Measurements from ENCODE around the gene MAST1.
"Not testable (repeated sequence)": the region's sequence is repeated elsewhere in the genome, so short reads cannot be mapped to it uniquely, and the experiment has no call there.

Gene MAST1

GRCh38 chr19:12842511-12842910 lies 4.2 kb downstream of the MAST1 start:
- H3K36me3 ChIP-seq: no peaks in the 10 kb centered on the region
- peaks cover 4 to 40% (median 29%) of the 10 kb centered on the region in 10 experiments; a peak in 17 of 20 replicates for H3K4me1 ChIP-seq
- H3K27me3 ChIP-seq: peaks cover 62 to 96% (median 78%) of the 10 kb centered on the region in 11 experiments
- H3K9me3 ChIP-seq (replicated peaks in 1 of 11): peaks cover 0 to 5% (median 0%) of the 10 kb centered on the region in 11 experiments; a peak in 3 of 22 replicates
- H3K4me3 ChIP-seq: no peak overlapping the region
- H3K4me2 ChIP-seq: no peak overlapping the region
- no peak overlapping the region for H3K9ac ChIP-seq
- peaks cover 0 to 35% (median 0%) of the 10 kb centered on the region in 11 experiments; a peak in 7 of 22 replicates for H4K20me1 ChIP-seq
- no peak overlapping the region for H3K27ac ChIP-seq
- no peak for TF ChIP-seq Cebpa-rat (IDR thresholded peaks at IDR 0.05)

DNA sequence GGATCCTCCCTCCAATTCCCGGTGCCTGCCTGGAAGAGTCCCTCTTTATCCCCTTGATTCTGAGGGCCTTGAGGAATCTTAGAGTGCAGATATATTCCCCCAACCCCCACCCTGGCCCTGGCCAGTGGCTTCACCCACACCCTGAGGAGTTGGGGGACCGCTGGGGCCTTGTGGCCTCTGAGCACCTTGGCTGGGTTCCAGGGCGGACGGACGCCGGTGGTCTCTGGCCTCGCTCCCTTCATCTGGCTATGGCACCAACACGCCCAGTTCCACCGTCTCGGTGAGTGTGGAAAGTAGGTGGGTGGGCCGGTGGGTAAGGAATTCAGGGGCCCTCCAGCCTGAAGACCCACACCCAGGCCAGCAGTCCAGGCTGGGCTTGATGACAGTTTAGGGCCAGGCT lies 5.0 kb downstream of the MAST1 start:
- TF ChIP-seq Cebpa-rat (IDR thresholded peaks at IDR 0.05): no peak
- Histone ChIP-seq H4K20me1 (peaks cover 0 to 32% (median 0%) of the 10 kb centered on the region in 11 experiments; a peak in 6 of 22 replicates), H3K9me3 (replicated peaks in 1 of 11) (peaks cover 0 to 5% (median 0%) of the 10 kb centered on the region in 11 experiments; a peak in 3 of 22 replicates), H3K9ac (no peak overlapping the region), H3K27me3 (peaks cover 54 to 88% (median 70%) of the 10 kb centered on the region in 11 experiments), H3K36me3 (no peaks in the 10 kb centered on the region), H3K4me3 (no peak overlapping the region), H3K27ac (no peak overlapping the region), H3K4me1 (peaks cover 4 to 35% (median 24%) of the 10 kb centered on the region in 10 experiments; a peak in 17 of 20 replicates), H3K4me2 (no peak overlapping the region)

- Histone ChIP-seq H3K9me3 (replicated peaks in 1 of 11) (peaks cover 0 to 5% (median 0%) of the 10 kb centered on the region in 11 experiments; a peak in 3 of 22 replicates), H3K4me2 (no peak overlapping the region), H3K9ac (no peak overlapping the region; a peak in 1 of 22 replicates), H3K27ac (no peak overlapping the region), H4K20me1 (peaks cover 0 to 24% (median 0%) of the 10 kb centered on the region in 11 experiments; a peak in 5 of 22 replicates), H3K36me3 (no peaks in the 10 kb centered on the region), H3K27me3 (peaks cover 45 to 80% (median 62%) of the 10 kb centered on the region in 11 experiments), H3K4me3 (no peak overlapping the region), H3K4me1 (peaks cover 4 to 26% (median 17%) of the 10 kb centered on the region in 10 experiments; a peak in 16 of 20 replicates)
- no peak for TF ChIP-seq Cebpa-rat (IDR thresholded peaks at IDR 0.05)
These were observed 5.9 kb downstream of the MAST1 start for GRCh38 chr19:12843999-12844732.

DNA sequence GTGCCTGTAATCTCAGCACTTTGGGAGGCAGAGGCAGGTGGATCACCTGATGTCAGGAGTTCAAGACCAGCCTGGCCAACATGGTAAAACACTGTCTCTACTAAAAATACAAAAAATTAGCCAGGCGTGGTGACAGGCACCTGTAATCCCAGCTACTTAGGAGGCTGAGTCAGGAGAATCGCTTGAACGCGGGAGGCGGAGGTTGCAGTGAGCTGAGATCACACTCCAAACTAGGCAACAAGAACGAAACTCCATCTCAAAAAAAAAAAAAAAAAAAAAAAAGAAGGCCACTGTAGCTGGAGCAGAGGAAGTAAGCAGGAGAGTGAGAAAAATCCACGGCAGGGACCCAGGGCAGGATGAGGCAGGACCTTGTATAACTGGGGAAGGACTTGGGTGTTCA lies 8.3 kb downstream of the MAST1 start:
- peaks cover under 1 to 13% (median 7%) of the 10 kb centered on the region in 10 experiments; a peak in 13 of 20 replicates for H3K4me1 ChIP-seq
- not testable (repeated sequence) for H4K20me1 ChIP-seq; H3K4me3 ChIP-seq; H3K36me3 ChIP-seq; H3K9me3 ChIP-seq (replicated peaks in 1 of 11); H3K9ac ChIP-seq; H3K27ac ChIP-seq
- peak overlapping the region in 2 of 11 experiments; percentile 68 to 87; a peak in 3 of 22 replicates for H3K4me2 ChIP-seq
- peaks cover 21 to 55% (median 37%) of the 10 kb centered on the region in 11 experiments for H3K27me3 ChIP-seq

DNA sequence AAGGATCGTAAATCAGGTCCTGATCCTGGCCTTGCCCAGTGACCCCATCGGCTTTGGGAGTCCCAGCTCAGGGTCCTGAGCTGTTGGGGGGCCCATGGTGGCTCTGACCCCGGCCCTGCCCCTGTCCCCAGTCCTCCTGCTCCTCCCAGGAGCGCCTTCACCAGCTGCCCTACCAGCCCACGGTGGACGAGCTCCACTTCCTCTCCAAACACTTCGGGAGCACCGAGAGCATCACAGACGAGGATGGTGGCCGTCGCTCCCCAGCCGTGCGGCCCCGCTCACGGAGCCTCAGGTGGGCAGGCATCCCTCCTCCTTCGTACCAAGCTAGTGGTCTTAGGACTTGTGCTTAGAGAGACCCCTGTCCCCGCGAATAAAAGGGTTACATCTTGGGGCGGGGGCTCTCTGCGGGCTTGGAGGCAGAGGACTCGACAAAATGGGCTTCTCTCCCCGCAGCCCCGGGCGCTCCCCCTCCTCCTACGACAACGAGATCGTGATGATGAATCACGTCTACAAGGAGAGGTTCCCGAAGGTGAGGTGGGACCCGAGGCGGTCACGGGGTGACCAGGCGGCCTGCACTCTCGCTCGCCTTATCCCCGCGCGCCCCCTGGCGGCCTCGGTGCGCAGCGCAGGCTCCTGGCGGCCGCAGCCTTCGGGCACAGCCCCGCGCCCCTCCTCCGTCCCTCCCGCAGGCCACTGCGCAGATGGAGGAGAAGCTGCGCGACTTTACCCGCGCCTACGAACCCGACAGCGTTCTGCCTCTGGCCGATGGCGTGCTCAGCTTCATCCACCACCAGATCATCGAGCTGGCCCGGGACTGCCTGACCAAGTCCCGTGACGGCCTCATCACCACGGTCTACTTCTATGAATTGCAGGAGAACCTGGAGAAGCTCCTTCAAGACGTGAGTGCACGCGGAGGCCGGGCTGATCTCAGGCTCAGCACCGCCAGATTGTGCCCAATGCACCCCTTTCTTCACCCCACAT lies 9.1 kb downstream of the MAST1 start:
- Histone ChIP-seq H4K20me1 (peaks cover 0 to 7% (median 0%) of the 10 kb centered on the region in 11 experiments; a peak in 1 of 22 replicates), H3K36me3 (no peaks in the 10 kb centered on the region), H3K27me3 (peaks cover 18 to 47% (median 30%) of the 10 kb centered on the region in 11 experiments; a peak in 21 of 22 replicates), H3K27ac (no peak overlapping the region), H3K9ac (peak overlapping the region in 8 of 11 experiments; percentile 1 to 56 (median 24); a peak in 8 of 22 replicates), H3K9me3 (replicated peaks in 1 of 11) (no peaks in the 10 kb centered on the region), H3K4me3 (peak overlapping the region in 8 of 10 experiments; percentile 19 to 53 (median 44); a peak in 15 of 20 replicates), H3K4me1 (peaks cover 0 to 13% (median 6%) of the 10 kb centered on the region in 10 experiments; a peak in 11 of 20 replicates), H3K4me2 (peak overlapping the region; percentile 60 to 94 (median 73))
- no peak for TF ChIP-seq Cebpa-rat (IDR thresholded peaks at IDR 0.05)

DNA sequence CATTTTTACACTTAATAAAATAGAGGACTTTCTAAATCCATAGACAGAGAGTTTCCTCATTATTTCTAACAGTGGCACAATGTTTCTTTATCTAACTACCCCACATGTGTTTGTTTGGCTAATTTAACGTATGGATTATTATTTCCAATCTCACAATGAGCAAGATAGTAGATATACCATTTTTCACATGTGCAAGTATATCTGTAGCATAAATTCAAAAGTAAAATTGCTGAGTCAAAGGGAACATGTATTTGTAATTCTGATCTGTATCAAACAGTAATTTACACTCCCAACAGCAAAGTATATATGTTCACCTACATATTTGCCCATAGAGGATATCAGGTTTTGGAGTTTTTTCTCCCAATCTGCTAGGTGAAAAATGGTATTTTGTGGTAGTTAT lies 18.3 kb downstream of the MAST1 start:
- H3K27me3 ChIP-seq: no peaks in the 10 kb centered on the region
- H3K9ac ChIP-seq: no peak overlapping the region
- H3K4me3 ChIP-seq: no peak overlapping the region
- no peak overlapping the region for H3K4me2 ChIP-seq
- no peaks in the 10 kb centered on the region for H3K4me1 ChIP-seq
- no peak for TF ChIP-seq Cebpa-rat (IDR thresholded peaks at IDR 0.05)
- no peaks in the 10 kb centered on the region for H4K20me1 ChIP-seq
- peaks cover 0 to 16% (median 8%) of the 10 kb centered on the region in 11 experiments; a peak in 8 of 22 replicates for H3K9me3 ChIP-seq (replicated peaks in 1 of 11)
- no peak overlapping the region for H3K27ac ChIP-seq
- H3K36me3 ChIP-seq: no peaks in the 10 kb centered on the region

DNA sequence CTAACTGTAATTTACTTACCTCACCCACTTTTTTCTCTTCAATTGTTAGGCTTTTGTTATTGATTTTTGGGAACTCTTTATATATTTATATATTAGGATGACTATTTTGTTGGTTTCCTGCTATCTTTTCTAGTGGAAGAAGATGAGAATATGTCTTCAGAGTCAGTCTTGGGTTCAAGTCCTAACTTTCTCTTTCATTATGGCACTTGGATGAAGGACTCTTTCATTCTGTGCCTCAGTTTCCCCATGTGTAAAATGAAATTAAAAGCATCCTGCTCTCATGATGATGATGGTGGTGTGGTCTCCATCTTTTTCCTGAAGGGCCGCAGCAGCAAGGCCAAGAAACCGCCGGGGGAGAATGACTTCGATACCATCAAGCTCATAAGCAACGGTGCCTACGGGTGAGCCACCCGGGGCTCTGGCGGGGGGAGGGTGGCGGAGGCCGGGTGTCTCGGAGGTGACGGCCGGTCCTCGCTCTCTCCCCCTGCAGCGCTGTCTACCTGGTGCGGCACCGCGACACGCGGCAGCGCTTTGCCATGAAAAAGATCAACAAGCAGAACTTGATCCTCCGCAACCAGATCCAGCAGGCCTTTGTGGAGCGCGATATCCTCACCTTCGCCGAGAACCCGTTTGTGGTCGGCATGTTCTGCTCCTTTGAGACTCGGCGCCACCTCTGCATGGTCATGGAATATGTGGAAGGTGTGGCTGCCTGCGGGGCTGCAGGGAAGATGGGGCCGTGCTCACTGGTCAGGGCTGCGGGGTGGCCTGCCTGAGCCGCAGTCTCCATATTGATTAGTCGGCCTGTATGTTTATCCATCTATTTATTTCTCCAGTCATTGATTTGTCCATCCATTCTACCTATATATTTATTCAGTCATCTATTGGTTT lies 20.0 kb downstream of the MAST1 start:
- H3K27ac ChIP-seq: no peak overlapping the region
- TF ChIP-seq Cebpa-rat (IDR thresholded peaks at IDR 0.05): no peak
- peaks cover 0 to 16% (median 8%) of the 10 kb centered on the region in 11 experiments; a peak in 8 of 22 replicates for H3K9me3 ChIP-seq (replicated peaks in 1 of 11)
- no peaks in the 10 kb centered on the region for H3K27me3 ChIP-seq
- H3K36me3 ChIP-seq: no peaks in the 10 kb centered on the region
- no peaks in the 10 kb centered on the region for H3K4me1 ChIP-seq
- no peak overlapping the region for H3K9ac ChIP-seq
- no peaks in the 10 kb centered on the region for H4K20me1 ChIP-seq
- no peak overlapping the region for H3K4me2 ChIP-seq
- no peak overlapping the region for H3K4me3 ChIP-seq

- Histone ChIP-seq H4K20me1 (no peaks in the 10 kb centered on the region), H3K36me3 (no peaks in the 10 kb centered on the region), H3K27me3 (no peaks in the 10 kb centered on the region), H3K27ac (no peak overlapping the region), H3K9ac (no peak overlapping the region), H3K9me3 (replicated peaks in 1 of 11) (peaks cover 0 to 16% (median 8%) of the 10 kb centered on the region in 11 experiments; a peak in 8 of 22 replicates), H3K4me1 (no peaks in the 10 kb centered on the region), H3K4me2 (no peak overlapping the region), H3K4me3 (no peak overlapping the region)
- no peak for TF ChIP-seq Cebpa-rat (IDR thresholded peaks at IDR 0.05)
These were observed 21.2 kb downstream of the MAST1 start for GRCh38 chr19:12859546-12859945.

Measured in BLaER1 treated with 17β-estradiol and CSF1 and Interleukin-3, amounts not matched to agents 10 nM and 100 nM (cell line).